Astrocyte of the cerebellum (primary cell): ENCODE measurements around the gene ELAVL2.

Experiments used
- DNase-seq: peaks from one replicate; pipeline ENCODE4 v3.0.0-alpha.2; 2011; ENCODE audit warnings: low read depth
- H3K4me3 ChIP-seq: 2 replicates; pipeline ENCODE4 v1.5.1; 2011; ENCODE audit warnings: mild to moderate bottlenecking, low read depth, low read length, moderate library complexity
- CTCF ChIP-seq: IDR thresholded peaks from 2 replicates; pipeline ENCODE4 v1.5.1; 2012; ENCODE audit warnings: low read length, low read depth, moderate library complexity, mild to moderate bottlenecking; ENCODE audit errors: missing control alignments
- in situ Hi-C: cut with HindIII; loops from 2 replicates; pipeline ENCODE4 v1.10.0; 2017; ENCODE audit warnings: low sequenced_read_pairs

Gene ELAVL2

GRCh38 chr9:23754551-23754950, 71.5 kb downstream of the ELAVL2 start:
- in situ Hi-C loops = no loop called here
- DNase-seq = no peak
- no peak for TF ChIP-seq CTCF
- H3K4me3 ChIP-seq = no peak overlapping the region

- DNase-seq = no peak
- in situ Hi-C loops = no loop called here
- H3K4me3 ChIP-seq = no peak overlapping the region
- TF ChIP-seq CTCF = no peak
Observed at GRCh38 chr9:23752859-23753258, 73.2 kb downstream of the ELAVL2 start.

DNA sequence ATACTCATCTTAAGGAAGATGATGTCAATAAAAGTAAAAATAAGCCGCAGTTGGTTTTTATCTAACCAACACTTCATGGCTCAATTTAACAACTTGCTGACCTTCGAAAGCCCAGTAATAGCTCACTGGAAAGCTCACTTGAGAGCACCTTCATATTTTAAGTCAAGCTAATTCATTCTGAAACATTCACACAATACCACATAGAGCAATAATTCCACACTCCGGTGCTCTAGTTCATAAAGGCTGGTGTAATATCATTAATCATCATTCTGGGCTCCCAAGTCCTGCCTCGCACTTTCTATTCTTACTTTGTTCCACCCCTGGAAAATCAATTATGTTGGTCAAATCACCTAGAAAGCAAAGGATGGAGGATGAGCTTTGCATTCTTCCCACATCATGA, 74.4 kb downstream of the ELAVL2 start:
- H3K4me3 ChIP-seq = no peak overlapping the region
- in situ Hi-C loops = no loop called here
- DNase-seq = no peak
- TF ChIP-seq CTCF = no peak

DNA sequence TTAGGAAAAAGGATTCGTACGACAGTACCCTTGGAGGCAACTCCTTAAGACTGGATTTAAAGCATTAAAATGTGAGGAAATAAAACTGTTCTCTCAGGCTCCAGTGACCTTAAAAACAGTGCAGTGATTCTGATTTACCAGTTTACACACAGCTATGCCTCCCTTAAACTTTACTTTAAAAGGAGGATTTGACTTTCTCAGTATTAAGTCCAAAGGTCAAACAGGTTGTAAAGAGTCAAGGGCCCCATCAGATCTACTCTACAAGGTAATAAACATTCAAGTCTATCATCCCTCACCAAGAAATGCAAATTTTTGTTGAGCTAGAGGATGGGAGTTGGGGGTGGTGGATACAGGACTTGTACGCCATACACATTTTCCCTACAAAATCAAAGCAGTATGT, 75.2 kb downstream of the ELAVL2 start:
- DNase-seq = no peak
- no peak overlapping the region for H3K4me3 ChIP-seq
- in situ Hi-C loops = no loop called here
- no peak for TF ChIP-seq CTCF

- in situ Hi-C loops = no loop called here
- TF ChIP-seq CTCF = no peak
- no peak overlapping the region for H3K4me3 ChIP-seq
- DNase-seq = no peak
Observed at GRCh38 chr9:23747088-23748075, 78.7 kb downstream of the ELAVL2 start.

GRCh38 chr9:23746317-23746716, 79.7 kb downstream of the ELAVL2 start:
- H3K4me3 ChIP-seq = no peak overlapping the region
- in situ Hi-C loops = no loop called here
- DNase-seq = no peak
- no peak for TF ChIP-seq CTCF
